ENCODE data around the gene WASHC4. TPM values are rescaled to one million over a fixed set of nuclear protein-coding genes. Genes with fewer than 3 reads are reported as not detected.

WASHC4 gene
- total RNA-seq, 1 experiment from 2014 or later = 41.2 TPM

GRCh38 chr12:105100207-105100985, 7.1 kb upstream of the WASHC4 start:
- H3K9me3 Mint-ChIP-seq = peaks cover 24 to 26% of the 10 kb centered on the region in 2 experiments
- Histone ChIP-seq H2BK15ac (ENCODE audit: low read depth, low read length) (no peak overlapping the region), H2AFZ (ENCODE audit: low read length) (no peak overlapping the region), H3K23ac (ENCODE audit: insufficient read length, low read depth, low read length) (no peak overlapping the region), H2AK5ac (ENCODE audit: insufficient read length, low read length) (no peak overlapping the region), H3K18ac (ENCODE audit: insufficient read length, low read depth, low read length) (no peak overlapping the region), H3K23me2 (ENCODE audit: insufficient read length, low read depth, low read length, poor library complexity, severe bottlenecking) (no peaks in the 10 kb centered on the region), H2BK20ac (ENCODE audit: low read depth, low read length, poor library complexity, severe bottlenecking) (no peak overlapping the region), H3K27me3 (ENCODE audit: insufficient read depth, low read length) (no peaks in the 10 kb centered on the region), H3K27ac (ENCODE audit: insufficient read length, low read depth, low read length) (no peak overlapping the region), H4K8ac (replicated peaks; ENCODE audit: insufficient read length, low read depth, low read length) (no peak overlapping the region), H2BK12ac (ENCODE audit: insufficient read length, low read depth, low read length) (no peak overlapping the region), H4K91ac (ENCODE audit: insufficient read length, low read depth, low read length) (no peak overlapping the region), H4K5ac (ENCODE audit: insufficient read length, low read depth, low read length) (no peak overlapping the region), H3K9me3 (ENCODE audit: control insufficient read depth, low read depth, low read length) (no peaks in the 10 kb centered on the region), H3K79me2 (ENCODE audit: insufficient read depth, low read length) (no peaks in the 10 kb centered on the region), H3K9ac (ENCODE audit: extremely low read depth, insufficient read length, low read length) (no peak overlapping the region), H2BK120ac (ENCODE audit: low read depth, low read length, poor library complexity, severe bottlenecking) (no peak overlapping the region), H4K20me1 (ENCODE audit: control insufficient read depth, insufficient read depth, insufficient read length) (no peaks in the 10 kb centered on the region), H3K4me1 (ENCODE audit: insufficient read depth, low read length) (no peaks in the 10 kb centered on the region; the same call in 1 of the 2 replicates), H2BK5ac (ENCODE audit: insufficient read length, low read length) (no peak overlapping the region), H3K4ac (ENCODE audit: low read depth, low read length) (no peak overlapping the region), H3T11ph (ENCODE audit: low read length) (no peak overlapping the region), H3K4me2 (ENCODE audit: insufficient read depth, insufficient read length, low read length) (no peak overlapping the region), H3K14ac (ENCODE audit: insufficient read depth, low read length) (no peak overlapping the region), H3K56ac (ENCODE audit: insufficient read length, low read depth, low read length) (no peak overlapping the region), H3K79me1 (ENCODE audit: insufficient read depth, low read depth, low read length, poor library complexity, severe bottlenecking) (no peaks in the 10 kb centered on the region)
- H3K4me1 Mint-ChIP-seq = peaks cover 0 to 3% of the 10 kb centered on the region in 2 experiments; a peak in 2 of 4 replicates
- H3K27me3 Mint-ChIP-seq (ENCODE audit: low read depth) = peaks cover 1% of the 10 kb centered on the region; the same call in 1 of the 2 replicates
- peak overlapping the region in 1 of 3 experiments; percentile 49; a peak in 1 of 7 replicates for H3K27ac Mint-ChIP-seq
- no CpG with 5 or more reads among the region's 7 CpGs for WGBS (ENCODE audit: extremely low coverage, insufficient read length, low lambda C conversion rate)
- peaks cover 9 to 17% (median 9%) of the 10 kb centered on the region in 3 experiments for H3K36me3 Mint-ChIP-seq (ENCODE audit: insufficient read depth in 1 of 3, low read depth in 3 of 3)
- no peak for TF ChIP-seq CTCF (conservative IDR thresholded peaks at IDR 0.05)
- H3K4me3 Mint-ChIP-seq = no peak overlapping the region
- no peak for DNase-seq
